ENCODE measurements around the gene UNC13D.
"Not testable (repeated sequence)": the region's sequence is repeated elsewhere in the genome, so short reads cannot be mapped to it uniquely, and the experiment has no call there.

Gene UNC13D

GRCh38 chr17:75889454-75889853 is 45.2 kb upstream of the UNC13D start:
- Mint-ChIP-seq H3K4me1 (peaks cover 8% of the 10 kb centered on the region), H3K27me3 (ENCODE audit: low read depth) (peaks cover 3% of the 10 kb centered on the region), H3K4me3 (no peak overlapping the region), H3K36me3 (ENCODE audit: low read depth) (peaks cover 10% of the 10 kb centered on the region), H3K27ac (no peak overlapping the region), H3K9me3 (no peaks in the 10 kb centered on the region)
- no peak for TF ChIP-seq CTCF (IDR thresholded peaks at IDR 0.05; ENCODE audit: unreplicated experiment in 3 of 3)

- no peaks in the 10 kb centered on the region for H3K4me1 Mint-ChIP-seq
- no peak overlapping the region for H3K27ac Mint-ChIP-seq
- TF ChIP-seq CTCF (IDR thresholded peaks at IDR 0.05; ENCODE audit: unreplicated experiment in 3 of 3): no peak
- H3K9me3 Mint-ChIP-seq: no peaks in the 10 kb centered on the region
- peaks cover 3% of the 10 kb centered on the region for H3K27me3 Mint-ChIP-seq (ENCODE audit: low read depth)
- peaks cover 6% of the 10 kb centered on the region for H3K36me3 Mint-ChIP-seq (ENCODE audit: low read depth)
- no peak overlapping the region for H3K4me3 Mint-ChIP-seq
Measured at GRCh38 chr17:75888484-75888883, 44.3 kb upstream of the UNC13D start.

- peaks cover 10% of the 10 kb centered on the region for H3K27me3 Mint-ChIP-seq (ENCODE audit: low read depth)
- H3K27ac Mint-ChIP-seq; H3K4me3 Mint-ChIP-seq; H3K36me3 Mint-ChIP-seq (ENCODE audit: low read depth); H3K4me1 Mint-ChIP-seq; H3K9me3 Mint-ChIP-seq: not testable (repeated sequence)
Measured at GRCh38 chr17:75885860-75886259, 41.7 kb upstream of the UNC13D start.

GRCh38 chr17:75885431-75885830 is 41.2 kb upstream of the UNC13D start:
- Mint-ChIP-seq H3K27me3 (ENCODE audit: low read depth) (peaks cover 15% of the 10 kb centered on the region), H3K36me3 (ENCODE audit: low read depth) (peaks cover 4% of the 10 kb centered on the region), H3K4me3 (no peak overlapping the region), H3K4me1 (no peaks in the 10 kb centered on the region), H3K9me3 (no peaks in the 10 kb centered on the region), H3K27ac (no peak overlapping the region)
- TF ChIP-seq CTCF (IDR thresholded peaks at IDR 0.05; ENCODE audit: unreplicated experiment in 3 of 3): no peak

- Mint-ChIP-seq H3K4me3 (no peak overlapping the region), H3K27me3 (ENCODE audit: low read depth) (peaks cover 37% of the 10 kb centered on the region), H3K4me1 (peaks cover 9% of the 10 kb centered on the region), H3K36me3 (ENCODE audit: low read depth) (no peaks in the 10 kb centered on the region), H3K27ac (no peak overlapping the region), H3K9me3 (no peaks in the 10 kb centered on the region)
- no peak for TF ChIP-seq CTCF (IDR thresholded peaks at IDR 0.05; ENCODE audit: unreplicated experiment in 3 of 3)
Measured at GRCh38 chr17:75881678-75882454, 37.7 kb upstream of the UNC13D start.

- peaks cover 14% of the 10 kb centered on the region for H3K4me1 Mint-ChIP-seq
- H3K9me3 Mint-ChIP-seq: no peaks in the 10 kb centered on the region
- H3K27ac Mint-ChIP-seq: peak overlapping the region in 1 of 3 experiments; percentile 61
- H3K36me3 Mint-ChIP-seq (ENCODE audit: low read depth): no peaks in the 10 kb centered on the region
- H3K4me3 Mint-ChIP-seq: peak overlapping the region; percentile 29 to 60 (median 60)
- TF ChIP-seq CTCF (IDR thresholded peaks at IDR 0.05; ENCODE audit: unreplicated experiment in 3 of 3): no peak
- peaks cover 45% of the 10 kb centered on the region for H3K27me3 Mint-ChIP-seq (ENCODE audit: low read depth)
Measured at GRCh38 chr17:75880266-75880665, 36.1 kb upstream of the UNC13D start.

All from nephron (organoid).